HepG2 (cell line): ENCODE results near the gene LTB4R. TPM values are rescaled to one million over a fixed set of nuclear protein-coding genes. Genes with fewer than 3 reads are reported as not detected.

Experiments
- ATAC-seq: fragments of 200-7000 bp; cut with Tn5 transposase; 3 replicates; pipeline ENCODE4 v1.9.1; 2020; ENCODE audit warnings: mild to moderate bottlenecking, moderate library complexity
- BruUV-seq: library from RNA; stranded (reverse); fragments of 400-500 nt; replicated peaks from 2 replicates; lab custom pipeline; 2021; lab: Mats Ljungman, UMichigan
- CTCF ChIA-PET: fragments of 300-600 bp; formaldehyde crosslinking; extraction: SDS; loops from one replicate; lab custom pipeline; 2021; ENCODE audit warnings: low total read pairs, inconsistent platforms, low intra/inter-chr PET ratio; lab: Yijun Ruan, JAX
- POLR2A ChIA-PET: fragments of 350-600 bp; sonication (Branson Sonifier 250); formaldehyde crosslinking; loops from one replicate; lab custom pipeline; 2020; ENCODE audit warnings: antibody characterized with exemption, inconsistent platforms; lab: Yijun Ruan, JAX
- DNase-seq: peaks from one replicate; pipeline ENCODE4 v3.0.0-alpha.2; 2015; ENCODE audit warnings: low spot score
- FAIRE-seq: peaks from 3 replicates; lab custom pipeline; 2011; peaks lifted over from hg19 to GRCh38; lab: Jason Lieb, UNC
- H2AFZ ChIP-seq: one replicate; pipeline ENCODE4 v1.6.1; 2011; ENCODE audit warnings: low read length, inconsistent platforms
- H3K27ac ChIP-seq: fragments of 300-600 bp; 3 replicates; pipeline ENCODE4 v1.8.0; 2011; ENCODE audit warnings: mixed run types, mild to moderate bottlenecking, mixed read lengths, low read length, inconsistent platforms; ENCODE audit not compliant: insufficient read depth; ENCODE audit errors: extremely low read length
- H3K27me3 ChIP-seq, 2 experiments: fragments of 200-600 bp in 1 of 2; 2 replicates in 1 of 2; 3 replicates in 1 of 2; pipeline versions ENCODE4 v1.6.0 to v1.8.0; 2011; ENCODE audit warnings: low read length in 2 of 2, mild to moderate bottlenecking in 2 of 2, moderate library complexity in 2 of 2, inconsistent platforms in 1 of 2; ENCODE audit not compliant: insufficient read depth in 2 of 2, control insufficient read depth in 1 of 2
- H3K36me3 ChIP-seq, 2 experiments: fragments of 200-600 bp in 1 of 2; replicated peaks in 1 of 2; 2 replicates in 1 of 2; 3 replicates in 1 of 2; pipeline versions ENCODE4 v1.5.1 to v1.8.0; 2011; ENCODE audit warnings: low read length in 2 of 2, inconsistent platforms in 1 of 2; ENCODE audit not compliant: insufficient read depth in 2 of 2, control insufficient read depth in 1 of 2
- H3K4me1 ChIP-seq: 2 replicates; pipeline ENCODE4 v1.5.1; 2012; ENCODE audit warnings: low read length, inconsistent platforms; ENCODE audit not compliant: insufficient read depth
- H3K4me2 ChIP-seq: 2 replicates; pipeline ENCODE4 v1.6.0; 2011; ENCODE audit warnings: low read depth, low read length, inconsistent platforms
- H3K4me3 ChIP-seq, 3 experiments: fragments of 200-600 bp in 1 of 3; sonication (generic), shearing (Covaris generic) in 1 of 3; replicated peaks in 1 of 3; 2 replicates each; pipeline ENCODE4 v1.5.1; 2011 to 2016; ENCODE audit warnings: low read length in 3 of 3, inconsistent platforms in 2 of 3, low read depth in 2 of 3, mild to moderate bottlenecking in 2 of 3, control low read depth in 1 of 3, mixed read lengths in 1 of 3; ENCODE audit not compliant: insufficient read depth in 1 of 3
- H3K79me2 ChIP-seq: one replicate; pipeline ENCODE4 v1.6.1; 2011; ENCODE audit warnings: low read length, inconsistent platforms; ENCODE audit not compliant: insufficient read depth
- H3K9ac ChIP-seq: 2 replicates; pipeline ENCODE4 v1.6.0; 2011; ENCODE audit warnings: mild to moderate bottlenecking, low read depth, low read length, inconsistent platforms; ENCODE audit not compliant: insufficient read depth
- H3K9me3 ChIP-seq: 2 replicates; pipeline ENCODE4 v1.5.1; 2012; ENCODE audit warnings: mild to moderate bottlenecking, low read length
- H4K20me1 ChIP-seq: 2 replicates; pipeline ENCODE4 v1.6.0; 2011; ENCODE audit warnings: inconsistent platforms, mild to moderate bottlenecking, low read length, moderate library complexity; ENCODE audit not compliant: insufficient read depth
- HES4 ChIP-seq: sonication (generic); formaldehyde crosslinking; IDR thresholded peaks from 2 replicates; pipeline ENCODE4 v1.9.0; 2021; ENCODE audit warnings: mild to moderate bottlenecking, missing genetic modification reagents, borderline replicate concordance
- IRX3 ChIP-seq: sonication (generic); formaldehyde crosslinking; IDR thresholded peaks from 2 replicates; pipeline ENCODE4 v1.8.1; 2023; ENCODE audit warnings: mild to moderate bottlenecking, low read depth, missing genetic modification reagents, borderline replicate concordance
- KDM5B ChIP-seq: sonication (generic); formaldehyde crosslinking; IDR thresholded peaks from 2 replicates; pipeline ENCODE4 v1.4.0; 2020; ENCODE audit warnings: missing genetic modification reagents, mild to moderate bottlenecking, borderline replicate concordance
- LBX2 ChIP-seq: sonication (generic); formaldehyde crosslinking; IDR thresholded peaks from 2 replicates; pipeline ENCODE4 v1.5.0; 2020; ENCODE audit warnings: missing genetic modification reagents, mild to moderate bottlenecking, borderline replicate concordance
- PAX8 ChIP-seq: sonication (generic); formaldehyde crosslinking; IDR thresholded peaks from 2 replicates; pipeline ENCODE4 v1.8.0; 2022; ENCODE audit warnings: mild to moderate bottlenecking, missing genetic modification reagents, borderline replicate concordance
- RELA ChIP-seq: sonication (generic); formaldehyde crosslinking; IDR thresholded peaks from 2 replicates; pipeline ENCODE4 v1.4.0; 2020; ENCODE audit warnings: missing genetic modification reagents
- SNAPC5 ChIP-seq: sonication (generic); formaldehyde crosslinking; IDR thresholded peaks from 2 replicates; pipeline ENCODE4 v1.8.1; 2023; ENCODE audit warnings: mild to moderate bottlenecking, missing genetic modification reagents, borderline replicate concordance
- TEAD3 ChIP-seq: optimal IDR thresholded peaks from 2 replicates; pipeline ENCODE3; 2016; ENCODE audit warnings: borderline replicate concordance
- THYN1 ChIP-seq: sonication (generic); formaldehyde crosslinking; IDR thresholded peaks from 2 replicates; pipeline ENCODE4 v1.8.1; 2023; ENCODE audit warnings: low read depth, mild to moderate bottlenecking, moderate library complexity, missing genetic modification reagents, borderline replicate concordance
- ZNF280B ChIP-seq: sonication (generic); formaldehyde crosslinking; IDR thresholded peaks from 2 replicates; pipeline ENCODE4 v1.5.0; 2020; ENCODE audit warnings: missing genetic modification reagents, mild to moderate bottlenecking, borderline replicate concordance
- ZNF567 ChIP-seq: sonication (generic); formaldehyde crosslinking; IDR thresholded peaks from 2 replicates; pipeline ENCODE4 v1.8.1; 2023; ENCODE audit warnings: mild to moderate bottlenecking, missing genetic modification reagents, borderline replicate concordance
- ZNF687 ChIP-seq: sonication (generic); formaldehyde crosslinking; IDR thresholded peaks from 2 replicates; pipeline ENCODE4 v1.5.1; 2020; ENCODE audit warnings: mild to moderate bottlenecking, missing genetic modification reagents, moderate library complexity
- ZNF768 ChIP-seq: sonication (generic); formaldehyde crosslinking; IDR thresholded peaks from 2 replicates; pipeline ENCODE4 v1.4.0; 2020; ENCODE audit warnings: missing genetic modification reagents
- whole genome bisulfite sequencing: methylation state at CpG from one replicate; pipeline ENCODE4 v1.1.6; 2017; ENCODE audit warnings: low lambda C conversion rate; 5-methylcytosine and 5-hydroxymethylcytosine counted together
- in situ Hi-C: cut with HindIII; loops from 2 replicates; pipeline ENCODE4 v1.10.0; 2017; ENCODE audit warnings: low pct_unique_long_range_greater_than_20kb; ENCODE audit not compliant: extremely low pct_ligation_motif_present
- intact Hi-C: fragments of 100-400 bp; cut with micrococcal nuclease; formaldehyde crosslinking; loops from one replicate; pipeline ENCODE4 v1.10.0; 2022; ENCODE audit not compliant: unreplicated experiment
- polyA plus RNA-seq, 8 experiments: library from polyadenylated mRNA; depleted of rRNA in 3 of 8; stranded (reverse) in 7 of 8; unstranded in 1 of 8; fragments of >200 nt; fragmentation: Illumina TruSeq in 4 of 8; extraction: Trizol in 4 of 8; gene quantifications; 2 replicates each; pipeline versions ENCODE4 v1.2.1 to v1.2.3, GENCODE V29; 2011 to 2016; ENCODE audit warnings: low read depth in 4 of 8, missing spikeins in 1 of 8, mixed read lengths in 1 of 8; ENCODE audit not compliant: insufficient read depth in 1 of 8
- total RNA-seq, 5 experiments: library from RNA; depleted of rRNA; stranded (reverse); fragments of >200 nt; fragmentation: Illumina TruSeq; extraction: Trizol; gene quantifications; 2 replicates each; pipeline ENCODE4 v1.2.3, GENCODE V29; 2016; ENCODE audit warnings: low read depth in 1 of 5

Gene LTB4R
- total and polyA plus RNA-seq, 2 of the 13 experiments (the other 11 are each of a cell fraction or from before 2014, with no cell fraction given), result 3.2 to 8.2 TPM

- TF ChIP-seq IRX3 (CRISPR knock-in tag) (no peak), RELA (CRISPR knock-in tag) (no peak), HES4 (CRISPR knock-in tag) (peak; percentile 38; the same call in 1 of the 2 replicates), TEAD3 (CRISPR knock-in tag) (peak; percentile 28)
These were observed 10.1 kb downstream of the LTB4R start (continued) for GRCh38 chr14:24321212-24321975.

GRCh38 chr14:24322672-24323071, 11.4 kb downstream of the LTB4R start:
- in situ Hi-C loops, result no loop called here
- H3K4me3 ChIP-seq, result no peak overlapping the region
- ChIA-PET POLR2A (interaction anchor here (0.6 to 1.4 kb wide), 4 partner anchors 16 to 107 kb away, joined by 3 to 5 read pairs (median 4); partner anchors contain the start of genes CBLN3, DHRS1, KHNYN and NOP9), CTCF (interaction anchor here (0.6 kb wide), 1 partner anchor 114 kb away, joined by 3 read pairs; no protein-coding TSS in a partner anchor)
- no peak for FAIRE-seq
- H3K36me3 ChIP-seq, result no peaks in the 10 kb centered on the region
- WGBS, result 32% methylated on average over 10 of the region's 10 CpGs
- BruUV-seq, result no TSS peak
- no peak overlapping the region for H3K9ac ChIP-seq
- H3K79me2 ChIP-seq, result no peaks in the 10 kb centered on the region
- no peaks in the 10 kb centered on the region for H3K9me3 ChIP-seq
- no peak overlapping the region for H2AFZ ChIP-seq
- peaks cover 11% of the 10 kb centered on the region for H3K4me1 ChIP-seq
- DNase-seq, result no peak
- intact Hi-C loops, result no loop called here
- peaks cover 25 to 85% of the 10 kb centered on the region in 2 experiments for H3K27me3 ChIP-seq
- ATAC-seq, result peak; percentile 5; the same call in 2 of the 3 replicates
- no peaks in the 10 kb centered on the region for H4K20me1 ChIP-seq
- H3K27ac ChIP-seq, result no peak overlapping the region
- H3K4me2 ChIP-seq, result no peak overlapping the region
- TF ChIP-seq KDM5B (CRISPR knock-in tag), result no peak
- no peak for TF ChIP-seq PAX8
- no peak for TF ChIP-seq SNAPC5 (CRISPR knock-in tag)
- no peak for TF ChIP-seq ZNF567 (CRISPR knock-in tag)
- 0 out of 2 replicates have a peak, but pooled peaks have one; percentile 26 for TF ChIP-seq ZNF280B
- peak; percentile 33; the same call in 1 of the 2 replicates for TF ChIP-seq ZNF687 (CRISPR knock-in tag)
- TF ChIP-seq THYN1 (CRISPR knock-in tag), result no peak
- TF ChIP-seq ZNF768 (CRISPR knock-in tag), result peak; percentile 13; the same call in 1 of the 2 replicates
- TF ChIP-seq LBX2 (CRISPR knock-in tag), result 0 out of 2 replicates have a peak, but pooled peaks have one; percentile 11
